Naive B cell (primary cell): Measurements from ENCODE around the gene JAZF1. TPM values are rescaled to one million over a fixed set of nuclear protein-coding genes. Genes with fewer than 3 reads are reported as not detected.

Experiments used
- ATAC-seq, 2 donors: fragments of 150-1000 bp; cut with Tn5 transposase; 2 replicates each; pipeline ENCODE4 v1.10.0; 2021; ENCODE audit warnings: low read depth in 2 of 2, mild to moderate bottlenecking in 2 of 2, moderate library complexity in 2 of 2
- DNase-seq: peaks from one replicate; pipeline ENCODE4 v3.0.0; 2022
- H3K27ac Mint-ChIP-seq, 6 donors: one replicate each; pipeline ENCODE4 v1.8.0; 2020 to 2022; ENCODE audit warnings: mild to moderate bottlenecking in 6 of 6, mixed read lengths in 6 of 6, moderate library complexity in 5 of 6, inconsistent platforms in 2 of 6
- H3K27me3 Mint-ChIP-seq, 3 donors: one replicate each; pipeline ENCODE4 v1.8.0; 2021 to 2022; ENCODE audit warnings: mixed read lengths in 3 of 3, mild to moderate bottlenecking in 1 of 3
- H3K36me3 Mint-ChIP-seq, 2 donors: one replicate each; pipeline ENCODE4 v1.8.0; 2020 to 2022; ENCODE audit warnings: mixed read lengths in 2 of 2, inconsistent platforms in 1 of 2, mild to moderate bottlenecking in 1 of 2
- H3K4me1 Mint-ChIP-seq, 3 donors: one replicate each; pipeline ENCODE4 v1.8.0; 2020 to 2022; ENCODE audit warnings: mixed read lengths in 3 of 3, inconsistent platforms in 1 of 3, mild to moderate bottlenecking in 1 of 3, moderate library complexity in 1 of 3
- H3K4me3 Mint-ChIP-seq, 8 donors: one replicate each; pipeline ENCODE4 v1.8.0; 2020 to 2022; ENCODE audit warnings: mild to moderate bottlenecking in 8 of 8, mixed read lengths in 8 of 8, moderate library complexity in 8 of 8, inconsistent platforms in 2 of 8
- H3K9me3 Mint-ChIP-seq, 7 donors: one replicate each; pipeline ENCODE4 v1.8.0; 2020 to 2022; ENCODE audit warnings: mixed read lengths in 7 of 7, mild to moderate bottlenecking in 5 of 7, inconsistent platforms in 2 of 7, moderate library complexity in 1 of 7
- polyA plus RNA-seq, 6 donors: library from polyadenylated mRNA; unstranded; fragments of 300-500 nt; fragmentation: Illumina TruSeq; gene quantifications; one replicate each; pipeline ENCODE4 v1.2.3, GENCODE V29; 2021; ENCODE audit warnings: low read depth in 6 of 6

The JAZF1 gene
- polyA plus RNA-seq, 6 donors from 2014 or later: 25.4 to 37.7 (median 28.3) TPM

- H3K4me3 Mint-ChIP-seq: no peak overlapping the region
- no peaks in the 10 kb centered on the region for H3K9me3 Mint-ChIP-seq
- H3K4me1 Mint-ChIP-seq: peaks cover 15 to 33% (median 21%) of the 10 kb centered on the region in 3 donors
- DNase-seq (no peak), ATAC-seq (no peak)
- H3K27ac Mint-ChIP-seq: no peak overlapping the region
- peaks cover 9 to 16% of the 10 kb centered on the region in 2 donors for H3K36me3 Mint-ChIP-seq
- no peaks in the 10 kb centered on the region for H3K27me3 Mint-ChIP-seq
Measured at GRCh38 chr7:27958933-27959548, 221.6 kb downstream of the JAZF1 start.

GRCh38 chr7:27955596-27955995 lies 225.0 kb downstream of the JAZF1 start:
- Mint-ChIP-seq H3K4me3 (no peak overlapping the region), H3K4me1 (peaks cover 16 to 41% (median 26%) of the 10 kb centered on the region in 3 donors), H3K9me3 (no peaks in the 10 kb centered on the region), H3K27ac (peak overlapping the region in 1 of 6 donors; percentile 72), H3K36me3 (peaks cover 8 to 14% of the 10 kb centered on the region in 2 donors), H3K27me3 (no peaks in the 10 kb centered on the region)
- no peak for ATAC-seq
- DNase-seq: no peak

- Mint-ChIP-seq H3K36me3 (peaks cover 9 to 10% of the 10 kb centered on the region in 2 donors), H3K4me1 (peaks cover 16 to 36% (median 21%) of the 10 kb centered on the region in 3 donors), H3K27me3 (no peaks in the 10 kb centered on the region), H3K27ac (no peak overlapping the region), H3K4me3 (no peak overlapping the region), H3K9me3 (no peaks in the 10 kb centered on the region)
- DNase-seq: no peak
- no peak for ATAC-seq
Measured at GRCh38 chr7:27955011-27955410, 225.6 kb downstream of the JAZF1 start.

GRCh38 chr7:27953777-27954176 lies 226.8 kb downstream of the JAZF1 start:
- no peak overlapping the region for H3K4me3 Mint-ChIP-seq
- peaks cover 13 to 22% of the 10 kb centered on the region in 2 donors for H3K36me3 Mint-ChIP-seq
- H3K9me3 Mint-ChIP-seq: no peaks in the 10 kb centered on the region
- no peak for DNase-seq
- no peak for ATAC-seq
- H3K27me3 Mint-ChIP-seq: no peaks in the 10 kb centered on the region
- peak overlapping the region in 1 of 6 donors; percentile 65 for H3K27ac Mint-ChIP-seq
- H3K4me1 Mint-ChIP-seq: peaks cover 17 to 35% (median 27%) of the 10 kb centered on the region in 3 donors

GRCh38 chr7:27953361-27953760 lies 227.2 kb downstream of the JAZF1 start:
- ATAC-seq: no peak

GRCh38 chr7:27952456-27953285 lies 227.9 kb downstream of the JAZF1 start:
- Mint-ChIP-seq H3K4me1 (peaks cover 19 to 30% (median 25%) of the 10 kb centered on the region in 3 donors), H3K4me3 (no peak overlapping the region), H3K36me3 (peaks cover 13 to 23% of the 10 kb centered on the region in 2 donors), H3K27ac (no peak overlapping the region), H3K27me3 (no peaks in the 10 kb centered on the region), H3K9me3 (no peaks in the 10 kb centered on the region)
- ATAC-seq: no peak
- DNase-seq: no peak

More at GRCh38 chr7:27953361-27953760, 227.2 kb downstream of the JAZF1 start:
- Mint-ChIP-seq H3K4me3 (no peak overlapping the region), H3K27ac (peak overlapping the region in 1 of 6 donors; percentile 32), H3K27me3 (no peaks in the 10 kb centered on the region), H3K9me3 (no peaks in the 10 kb centered on the region), H3K4me1 (peaks cover 17 to 33% (median 25%) of the 10 kb centered on the region in 3 donors), H3K36me3 (peaks cover 13 to 23% of the 10 kb centered on the region in 2 donors)
- no peak for DNase-seq

GRCh38 chr7:27950123-27950522 lies 230.5 kb downstream of the JAZF1 start:
- ATAC-seq (no peak), DNase-seq (no peak)
- H3K9me3 Mint-ChIP-seq: no peaks in the 10 kb centered on the region
- no peak overlapping the region for H3K4me3 Mint-ChIP-seq
- H3K27ac Mint-ChIP-seq: peak overlapping the region in 1 of 6 donors; percentile 86
- H3K4me1 Mint-ChIP-seq: peaks cover 21 to 36% (median 25%) of the 10 kb centered on the region in 3 donors
- peaks cover 15 to 21% of the 10 kb centered on the region in 2 donors for H3K36me3 Mint-ChIP-seq
- H3K27me3 Mint-ChIP-seq: no peaks in the 10 kb centered on the region

GRCh38 chr7:27948861-27949260 lies 231.7 kb downstream of the JAZF1 start:
- no peaks in the 10 kb centered on the region for H3K9me3 Mint-ChIP-seq
- DNase-seq (no peak), ATAC-seq (no peak)
- peak overlapping the region in 2 of 6 donors; percentile 43 to 48 for H3K27ac Mint-ChIP-seq
- peak overlapping the region in 2 of 8 donors; percentile 24 to 31 for H3K4me3 Mint-ChIP-seq
- peaks cover 20 to 37% (median 22%) of the 10 kb centered on the region in 3 donors for H3K4me1 Mint-ChIP-seq
- H3K36me3 Mint-ChIP-seq: peaks cover 15 to 23% of the 10 kb centered on the region in 2 donors
- H3K27me3 Mint-ChIP-seq: no peaks in the 10 kb centered on the region

GRCh38 chr7:27947586-27948278 lies 232.9 kb downstream of the JAZF1 start:
- ATAC-seq (no peak), DNase-seq (no peak)
- peaks cover 17 to 37% (median 22%) of the 10 kb centered on the region in 3 donors for H3K4me1 Mint-ChIP-seq
- H3K4me3 Mint-ChIP-seq: no peak overlapping the region
- H3K27ac Mint-ChIP-seq: peak overlapping the region in 3 of 6 donors; percentile 19 to 64 (median 36)
- peaks cover 18 to 23% of the 10 kb centered on the region in 2 donors for H3K36me3 Mint-ChIP-seq
- no peaks in the 10 kb centered on the region for H3K9me3 Mint-ChIP-seq
- H3K27me3 Mint-ChIP-seq: no peaks in the 10 kb centered on the region

GRCh38 chr7:27946351-27946750 lies 234.2 kb downstream of the JAZF1 start:
- Mint-ChIP-seq H3K9me3 (no peaks in the 10 kb centered on the region), H3K36me3 (peaks cover 23 to 26% of the 10 kb centered on the region in 2 donors), H3K4me1 (peaks cover 13 to 28% (median 20%) of the 10 kb centered on the region in 3 donors), H3K4me3 (no peak overlapping the region), H3K27ac (no peak overlapping the region), H3K27me3 (no peaks in the 10 kb centered on the region)
- DNase-seq (no peak), ATAC-seq (no peak)

- Mint-ChIP-seq H3K36me3 (peaks cover 26 to 35% of the 10 kb centered on the region in 2 donors), H3K27ac (peak overlapping the region in 1 of 6 donors; percentile 25), H3K9me3 (no peaks in the 10 kb centered on the region), H3K27me3 (no peaks in the 10 kb centered on the region), H3K4me1 (peaks cover 11 to 31% (median 22%) of the 10 kb centered on the region in 3 donors), H3K4me3 (no peak overlapping the region)
- no peak for DNase-seq
- ATAC-seq: no peak
Measured at GRCh38 chr7:27945058-27945795, 235.4 kb downstream of the JAZF1 start.

- Mint-ChIP-seq H3K27me3 (no peaks in the 10 kb centered on the region), H3K9me3 (no peaks in the 10 kb centered on the region), H3K4me1 (peaks cover 7 to 30% (median 24%) of the 10 kb centered on the region in 3 donors), H3K4me3 (no peak overlapping the region), H3K27ac (no peak overlapping the region), H3K36me3 (peaks cover 25 to 34% of the 10 kb centered on the region in 2 donors)
- DNase-seq: no peak
- ATAC-seq: no peak
Measured at GRCh38 chr7:27944643-27945042, 236.0 kb downstream of the JAZF1 start.

- no peak overlapping the region for H3K4me3 Mint-ChIP-seq
- no peak for ATAC-seq
- H3K36me3 Mint-ChIP-seq: peaks cover 15 to 34% of the 10 kb centered on the region in 2 donors
Measured at GRCh38 chr7:27943241-27943640, 237.4 kb downstream of the JAZF1 start.

More at GRCh38 chr7:27943241-27943640, 237.4 kb downstream of the JAZF1 start:
- Mint-ChIP-seq H3K4me1 (peaks cover 6 to 23% (median 21%) of the 10 kb centered on the region in 3 donors), H3K27me3 (no peaks in the 10 kb centered on the region), H3K9me3 (no peaks in the 10 kb centered on the region), H3K27ac (peak overlapping the region in 1 of 6 donors; percentile 15)
- no peak for DNase-seq
